ENCODE results near the gene PPM1K. TPM values are rescaled to one million over a fixed set of nuclear protein-coding genes. Genes with fewer than 3 reads are reported as not detected.
A peak's percentile ranks its signal among the peaks of the same experiment; 100 is the strongest.

Gene PPM1K
- total RNA-seq, 1 experiment from 2014 or later, result 3.0 TPM

GRCh38 chr4:88212253-88212561, 72.2 kb downstream of the PPM1K start:
- DNase-seq (no peak), ATAC-seq (no peak; the same call in 1 of the 2 replicates)
- Histone ChIP-seq H3K9me3 (ENCODE audit: low read length) (no peaks in the 10 kb centered on the region), H3K27me3 (ENCODE audit: low read length) (no peaks in the 10 kb centered on the region), H2AFZ (ENCODE audit: low read length) (no peak overlapping the region), H3K36me3 (ENCODE audit: low read depth, low read length) (no peaks in the 10 kb centered on the region), H3K9me2 (replicated peaks; ENCODE audit: low read length) (no peaks in the 10 kb centered on the region), H4K20me1 (ENCODE audit: low read length) (no peaks in the 10 kb centered on the region), H3K4me3 (ENCODE audit: low read length) (no peak overlapping the region), H3K79me2 (ENCODE audit: low read length) (no peaks in the 10 kb centered on the region), H3K9ac (ENCODE audit: low read length) (no peak overlapping the region), H3K4me2 (ENCODE audit: low read length) (0 out of 2 replicates have a peak overlapping the region, but pooled peaks have one; percentile 46), H3K4me1 (ENCODE audit: insufficient read depth, low read length) (no peaks in the 10 kb centered on the region; the same call in 1 of the 2 replicates), H3F3A (ENCODE audit: low read length, unreplicated experiment) (no peaks in the 10 kb centered on the region), H3K27ac (ENCODE audit: low read length) (no peak overlapping the region)
- TF ChIP-seq EZH2phosphoT487 (IDR thresholded peaks at IDR 0.05; ENCODE audit: borderline replicate concordance, low read length) (no peak), EZH2 (IDR thresholded peaks at IDR 0.05; ENCODE audit: low read length, unreplicated experiment) (no peak), CTCF (conservative IDR thresholded peaks at IDR 0.05; ENCODE audit: low read depth, low read length) (no peak)
- CTCF ChIA-PET, result interaction anchor here (1.0 to 1.4 kb wide), 2 partner anchors 157 to 179 kb away, joined by 7 to 16 read pairs; no protein-coding TSS in a partner anchor
- POLR2A ChIA-PET (ENCODE audit: unreplicated experiment), result no interaction called here
- intact Hi-C loops (cut with micrococcal nuclease), result loop anchor here (1.0 to 5.0 kb wide), 4 partner anchors 157 to 359 kb away; no protein-coding TSS in a partner anchor
- BruUV-seq (replicated peaks), result no TSS peak

GRCh38 chr4:88211473-88212252, 72.7 kb downstream of the PPM1K start:
- H3K79me2 ChIP-seq (ENCODE audit: low read length), result no peaks in the 10 kb centered on the region
- H4K20me1 ChIP-seq (ENCODE audit: low read length), result no peaks in the 10 kb centered on the region
- no peaks in the 10 kb centered on the region; the same call in 1 of the 2 replicates for H3K4me1 ChIP-seq (ENCODE audit: insufficient read depth, low read length)
- H3K36me3 ChIP-seq (ENCODE audit: low read depth, low read length), result no peaks in the 10 kb centered on the region
- DNase-seq, result peak; percentile 81
- H3K9me2 ChIP-seq (replicated peaks; ENCODE audit: low read length), result no peaks in the 10 kb centered on the region
- no peak overlapping the region for H3K4me3 ChIP-seq (ENCODE audit: low read length)
- H3F3A ChIP-seq (ENCODE audit: low read length, unreplicated experiment), result no peaks in the 10 kb centered on the region
- POLR2A ChIA-PET (ENCODE audit: unreplicated experiment), result no interaction called here
- no peaks in the 10 kb centered on the region for H3K9me3 ChIP-seq (ENCODE audit: low read length)
- no TSS peak for BruUV-seq (replicated peaks)
- H2AFZ ChIP-seq (ENCODE audit: low read length), result peak overlapping the region; percentile 53; the same call in 1 of the 2 replicates
- CTCF ChIA-PET, result interaction anchor here (1.0 to 1.4 kb wide), 2 partner anchors 157 to 178 kb away, joined by 7 to 16 read pairs; no protein-coding TSS in a partner anchor
- no peaks in the 10 kb centered on the region for H3K27me3 ChIP-seq (ENCODE audit: low read length)
- H3K27ac ChIP-seq (ENCODE audit: low read length), result no peak overlapping the region
- H3K9ac ChIP-seq (ENCODE audit: low read length), result no peak overlapping the region
- H3K4me2 ChIP-seq (ENCODE audit: low read length), result peak overlapping the region; percentile 46; the same call in 1 of the 2 replicates
- intact Hi-C loops (cut with micrococcal nuclease), result loop anchor here (1.0 to 5.0 kb wide), 4 partner anchors 156 to 358 kb away; no protein-coding TSS in a partner anchor
- TF ChIP-seq EZH2phosphoT487 (IDR thresholded peaks at IDR 0.05; ENCODE audit: borderline replicate concordance, low read length) (no peak), CTCF (conservative IDR thresholded peaks at IDR 0.05; ENCODE audit: low read depth, low read length) (peak; percentile 76)
- ATAC-seq, result peak; percentile 64

GRCh38 chr4:88208156-88208555, 76.2 kb downstream of the PPM1K start:
- Histone ChIP-seq H3K9me2 (replicated peaks; ENCODE audit: low read length) (no peaks in the 10 kb centered on the region), H4K20me1 (ENCODE audit: low read length) (no peaks in the 10 kb centered on the region), H3K27me3 (ENCODE audit: low read length) (no peaks in the 10 kb centered on the region), H3K9ac (ENCODE audit: low read length) (no peak overlapping the region), H3K79me2 (ENCODE audit: low read length) (no peaks in the 10 kb centered on the region), H3K27ac (ENCODE audit: low read length) (no peak overlapping the region), H3F3A (ENCODE audit: low read length, unreplicated experiment) (no peaks in the 10 kb centered on the region), H3K9me3 (ENCODE audit: low read length) (no peaks in the 10 kb centered on the region), H3K4me2 (ENCODE audit: low read length) (no peak overlapping the region), H2AFZ (ENCODE audit: low read length) (no peak overlapping the region), H3K36me3 (ENCODE audit: low read depth, low read length) (no peaks in the 10 kb centered on the region), H3K4me3 (ENCODE audit: low read length) (no peak overlapping the region), H3K4me1 (ENCODE audit: insufficient read depth, low read length) (peaks cover 4% of the 10 kb centered on the region; the same call in 1 of the 2 replicates)
- TF ChIP-seq EZH2phosphoT487 (IDR thresholded peaks at IDR 0.05; ENCODE audit: borderline replicate concordance, low read length), result no peak
- TF ChIP-seq CTCF (conservative IDR thresholded peaks at IDR 0.05; ENCODE audit: low read depth, low read length), result no peak
- TF ChIP-seq EZH2 (IDR thresholded peaks at IDR 0.05; ENCODE audit: low read length, unreplicated experiment), result no peak
- ChIA-PET CTCF (no interaction called here), POLR2A (ENCODE audit: unreplicated experiment) (no interaction called here)
- no peak for DNase-seq
- ATAC-seq, result no peak
- intact Hi-C loops (cut with micrococcal nuclease), result no loop called here
- no TSS peak for BruUV-seq (replicated peaks)

Measured in PC-3 (cell line).